ENCODE measurements around the gene GDF15. TPM values are rescaled to one million over a fixed set of nuclear protein-coding genes. Genes with fewer than 3 reads are reported as not detected.
"Not testable (repeated sequence)": the region's sequence is repeated elsewhere in the genome, so short reads cannot be mapped to it uniquely, and the experiment has no call there.

The GDF15 gene
- total RNA-seq, 1 donor from 2014 or later, result 1.0 TPM

DNA sequence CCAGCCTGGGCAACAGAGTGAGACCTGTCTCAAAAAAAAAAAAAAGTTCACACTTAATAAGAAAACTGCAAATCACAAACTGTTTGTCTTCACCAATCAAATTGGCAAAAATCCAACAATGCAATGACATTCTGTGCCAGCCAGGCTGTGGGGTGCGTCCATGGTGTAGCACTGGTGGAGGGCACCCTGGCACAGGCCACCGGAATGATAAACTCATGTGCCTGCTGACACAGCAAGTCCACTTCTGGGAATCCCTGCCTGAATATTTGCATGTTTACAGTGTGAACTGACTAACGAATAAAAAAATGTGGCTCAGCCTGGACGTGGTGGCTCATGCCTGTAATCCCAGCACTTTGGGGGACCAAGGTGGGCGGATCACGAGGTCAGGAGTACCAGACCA lies 13.1 kb downstream of the GDF15 start:
- peaks cover 0 to 8% (median 2%) of the 10 kb centered on the region in 3 donors for H3K27me3 ChIP-seq (ENCODE audit: control insufficient read depth in 3 of 3, insufficient read depth in 3 of 3, low read length in 3 of 3)
- H3K9me3 ChIP-seq (ENCODE audit: control insufficient read depth in 3 of 3, low read length in 3 of 3), result no peaks in the 10 kb centered on the region
- H3K36me3 ChIP-seq (ENCODE audit: control insufficient read depth in 3 of 3, insufficient read depth in 3 of 3, low read length in 3 of 3), result no peaks in the 10 kb centered on the region
- peak overlapping the region in 1 of 3 donors; percentile 33 for H3K9ac ChIP-seq (ENCODE audit: low read depth in 1 of 3, low read length in 3 of 3)
- peaks cover 11 to 17% (median 16%) of the 10 kb centered on the region in 3 donors for H3K4me1 ChIP-seq (ENCODE audit: control insufficient read depth in 3 of 3, insufficient read depth in 3 of 3, low read length in 3 of 3)
- H3K4me3 ChIP-seq (ENCODE audit: low read length in 3 of 3), result no peak overlapping the region
- H3K27ac ChIP-seq (ENCODE audit: low read depth, low read length), result no peak overlapping the region

DNA sequence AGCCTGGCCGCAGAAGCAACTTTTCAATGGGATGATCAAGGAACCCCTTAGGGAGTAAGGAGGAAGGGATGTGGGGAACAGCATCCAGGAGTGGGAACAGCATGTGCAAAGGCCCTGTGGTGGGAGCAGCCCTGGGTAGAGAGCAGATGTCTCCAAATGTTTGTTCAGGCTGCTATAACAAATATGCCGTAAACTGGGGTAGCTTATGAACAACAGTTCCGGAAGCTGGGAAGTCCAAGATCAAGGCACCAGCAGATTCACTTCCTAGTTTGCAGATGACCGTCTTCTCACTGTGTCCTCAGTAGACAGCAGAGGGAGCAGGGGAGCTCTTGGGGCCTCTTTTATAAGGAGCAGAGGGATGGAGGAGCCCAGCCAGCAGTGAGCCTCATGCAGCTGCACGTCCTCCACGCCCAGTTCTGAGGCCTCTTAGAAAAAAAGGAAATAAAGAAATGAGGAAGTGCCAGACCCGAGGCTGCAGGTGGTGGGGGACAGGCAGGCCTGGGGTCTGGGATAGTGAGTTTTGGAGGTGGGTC lies 15.7 kb downstream of the GDF15 start:
- H3K36me3 ChIP-seq (ENCODE audit: control insufficient read depth in 3 of 3, insufficient read depth in 3 of 3, low read length in 3 of 3), result no peaks in the 10 kb centered on the region
- peak overlapping the region; percentile 12 for H3K27ac ChIP-seq (ENCODE audit: low read depth, low read length)
- H3K4me1 ChIP-seq (ENCODE audit: control insufficient read depth in 3 of 3, insufficient read depth in 3 of 3, low read length in 3 of 3), result peaks cover 3 to 8% (median 7%) of the 10 kb centered on the region in 3 donors
- no peak overlapping the region for H3K4me3 ChIP-seq (ENCODE audit: low read length in 3 of 3)
- no peak overlapping the region for H3K9ac ChIP-seq (ENCODE audit: low read depth in 1 of 3, low read length in 3 of 3)
- no peaks in the 10 kb centered on the region for H3K9me3 ChIP-seq (ENCODE audit: control insufficient read depth in 3 of 3, low read length in 3 of 3)
- H3K27me3 ChIP-seq (ENCODE audit: control insufficient read depth in 3 of 3, insufficient read depth in 3 of 3, low read length in 3 of 3), result peaks cover 0 to 8% (median 2%) of the 10 kb centered on the region in 3 donors

DNA sequence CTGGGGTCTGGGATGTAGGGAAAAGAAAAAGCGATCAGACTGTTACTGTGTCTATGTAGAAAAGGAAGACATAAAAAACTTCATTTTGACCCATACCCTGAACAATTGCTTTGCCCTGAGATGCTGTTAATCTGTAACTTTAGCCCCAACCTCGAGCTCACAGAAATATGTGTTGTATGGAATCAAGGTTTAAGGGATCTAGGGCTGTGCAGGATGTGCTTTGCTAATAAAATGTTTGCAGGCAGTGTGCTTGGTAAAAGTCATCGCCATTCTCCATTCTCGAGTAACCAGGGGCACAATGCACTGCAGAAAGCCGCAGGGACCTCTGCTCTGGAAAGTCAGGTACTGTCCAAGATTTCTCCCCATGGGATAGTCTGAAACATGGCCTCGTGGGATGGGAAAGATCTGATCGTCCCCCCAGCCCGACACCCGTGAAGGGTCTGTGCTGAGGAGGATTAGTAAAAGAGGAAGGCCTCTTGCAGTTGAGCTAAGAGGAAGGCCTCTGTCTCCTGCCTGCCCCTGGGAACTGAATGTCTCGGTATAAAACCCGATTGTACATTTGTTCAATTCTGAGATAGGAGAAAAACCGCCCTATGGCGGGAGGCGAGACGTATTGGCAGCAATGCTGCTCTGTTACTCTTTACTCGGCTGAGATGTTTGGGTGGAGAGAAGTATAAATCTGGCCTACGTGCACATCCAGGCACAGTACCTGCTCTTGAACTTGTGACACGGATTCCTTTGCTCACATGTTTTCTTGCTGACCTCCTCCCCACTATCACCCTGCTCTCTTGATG lies 16.7 kb downstream of the GDF15 start:
- H3K4me1 ChIP-seq (ENCODE audit: control insufficient read depth in 3 of 3, insufficient read depth in 3 of 3, low read length in 3 of 3); H3K27me3 ChIP-seq (ENCODE audit: control insufficient read depth in 3 of 3, insufficient read depth in 3 of 3, low read length in 3 of 3); H3K27ac ChIP-seq (ENCODE audit: low read depth, low read length); H3K9me3 ChIP-seq (ENCODE audit: control insufficient read depth in 3 of 3, low read length in 3 of 3); H3K36me3 ChIP-seq (ENCODE audit: control insufficient read depth in 3 of 3, insufficient read depth in 3 of 3, low read length in 3 of 3); H3K4me3 ChIP-seq (ENCODE audit: low read length in 3 of 3); H3K9ac ChIP-seq (ENCODE audit: low read depth in 1 of 3, low read length in 3 of 3): not testable (repeated sequence)

DNA sequence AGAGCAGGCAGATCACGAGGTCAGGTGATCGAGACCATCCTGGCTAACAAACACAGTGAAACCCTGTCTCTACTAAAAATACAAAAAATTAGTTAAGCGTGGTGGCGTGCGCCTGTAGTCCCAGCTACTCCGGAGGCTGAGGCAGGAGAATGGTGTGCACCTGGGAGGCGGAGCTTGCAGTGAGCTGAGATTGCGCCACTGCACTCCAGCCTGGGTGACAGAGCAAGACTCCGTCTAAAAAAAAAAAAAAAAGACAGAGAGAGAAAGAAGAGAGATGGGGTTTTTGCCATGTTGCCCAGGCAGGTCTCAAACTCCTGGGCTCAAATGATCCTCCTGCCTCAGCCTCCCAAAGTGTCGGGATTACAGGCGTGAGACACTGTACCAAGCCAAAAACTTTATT lies 19.8 kb downstream of the GDF15 start:
- H3K4me1 ChIP-seq (ENCODE audit: control insufficient read depth in 3 of 3, insufficient read depth in 3 of 3, low read length in 3 of 3); H3K9me3 ChIP-seq (ENCODE audit: control insufficient read depth in 3 of 3, low read length in 3 of 3); H3K36me3 ChIP-seq (ENCODE audit: control insufficient read depth in 3 of 3, insufficient read depth in 3 of 3, low read length in 3 of 3): not testable (repeated sequence)

DNA sequence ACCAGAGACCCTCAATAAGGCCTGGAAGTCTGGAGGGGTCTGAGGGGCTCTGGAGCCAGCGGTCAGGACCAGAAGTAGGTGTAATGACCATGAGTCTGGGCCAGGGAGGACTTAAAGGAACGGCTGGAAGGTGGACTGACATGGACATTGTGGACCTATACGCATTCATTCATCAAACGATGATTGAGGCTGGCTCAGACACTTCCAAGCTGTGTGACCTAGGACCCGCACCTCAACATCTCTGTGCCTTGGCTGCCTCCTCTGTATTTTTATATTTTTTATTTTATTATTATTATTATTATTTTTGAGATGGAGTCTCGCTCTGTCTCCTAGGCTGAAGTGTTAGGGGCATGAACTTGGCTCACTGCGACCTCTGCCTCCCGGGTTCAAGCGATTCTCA lies 20.8 kb downstream of the GDF15 start:
- Histone ChIP-seq H3K4me3 (ENCODE audit: low read length in 3 of 3) (no peak overlapping the region), H3K36me3 (ENCODE audit: control insufficient read depth in 3 of 3, insufficient read depth in 3 of 3, low read length in 3 of 3) (no peaks in the 10 kb centered on the region), H3K27ac (ENCODE audit: low read depth, low read length) (no peak overlapping the region), H3K27me3 (ENCODE audit: control insufficient read depth in 3 of 3, insufficient read depth in 3 of 3, low read length in 3 of 3) (peaks cover 0 to 2% (median 0%) of the 10 kb centered on the region in 3 donors), H3K9ac (ENCODE audit: low read depth in 1 of 3, low read length in 3 of 3) (no peak overlapping the region), H3K9me3 (ENCODE audit: control insufficient read depth in 3 of 3, low read length in 3 of 3) (no peaks in the 10 kb centered on the region), H3K4me1 (ENCODE audit: control insufficient read depth in 3 of 3, insufficient read depth in 3 of 3, low read length in 3 of 3) (peaks cover 0 to 5% (median 0%) of the 10 kb centered on the region in 3 donors)

More for the DNA sequence above, 19.8 kb downstream of the GDF15 start:
- not testable (repeated sequence) for H3K27ac ChIP-seq (ENCODE audit: low read depth, low read length); H3K27me3 ChIP-seq (ENCODE audit: control insufficient read depth in 3 of 3, insufficient read depth in 3 of 3, low read length in 3 of 3); H3K9ac ChIP-seq (ENCODE audit: low read depth in 1 of 3, low read length in 3 of 3); H3K4me3 ChIP-seq (ENCODE audit: low read length in 3 of 3)

DNA sequence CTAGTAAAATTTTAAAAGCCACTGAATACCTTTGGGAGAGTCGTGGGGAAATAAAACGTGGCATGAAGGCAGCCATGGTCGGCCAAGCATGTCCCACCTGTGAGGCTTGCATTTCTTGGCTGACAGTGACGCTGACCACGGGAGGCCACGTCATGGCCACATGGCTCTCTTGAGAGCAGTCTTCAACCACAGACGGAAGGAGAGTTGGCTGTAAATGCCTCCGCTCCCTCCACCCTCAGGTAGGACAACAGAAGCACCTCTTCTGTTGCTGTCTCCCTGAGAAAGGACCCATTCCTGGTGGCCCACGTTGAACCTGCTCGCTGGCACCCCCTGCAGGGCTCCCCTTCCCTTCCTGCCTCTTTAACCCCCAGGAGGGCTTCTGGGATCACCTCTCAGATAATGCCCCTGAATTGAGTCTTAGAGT lies 22.1 kb downstream of the GDF15 start:
- H3K9ac ChIP-seq (ENCODE audit: low read depth in 1 of 3, low read length in 3 of 3), result no peak overlapping the region
- peaks cover 0 to 4% (median 2%) of the 10 kb centered on the region in 3 donors for H3K27me3 ChIP-seq (ENCODE audit: control insufficient read depth in 3 of 3, insufficient read depth in 3 of 3, low read length in 3 of 3)
- no peaks in the 10 kb centered on the region for H3K36me3 ChIP-seq (ENCODE audit: control insufficient read depth in 3 of 3, insufficient read depth in 3 of 3, low read length in 3 of 3)
- H3K27ac ChIP-seq (ENCODE audit: low read depth, low read length), result no peak overlapping the region
- H3K4me3 ChIP-seq (ENCODE audit: low read length in 3 of 3), result no peak overlapping the region
- no peaks in the 10 kb centered on the region for H3K9me3 ChIP-seq (ENCODE audit: control insufficient read depth in 3 of 3, low read length in 3 of 3)
- peaks cover 0 to 5% (median 0%) of the 10 kb centered on the region in 3 donors for H3K4me1 ChIP-seq (ENCODE audit: control insufficient read depth in 3 of 3, insufficient read depth in 3 of 3, low read length in 3 of 3)

DNA sequence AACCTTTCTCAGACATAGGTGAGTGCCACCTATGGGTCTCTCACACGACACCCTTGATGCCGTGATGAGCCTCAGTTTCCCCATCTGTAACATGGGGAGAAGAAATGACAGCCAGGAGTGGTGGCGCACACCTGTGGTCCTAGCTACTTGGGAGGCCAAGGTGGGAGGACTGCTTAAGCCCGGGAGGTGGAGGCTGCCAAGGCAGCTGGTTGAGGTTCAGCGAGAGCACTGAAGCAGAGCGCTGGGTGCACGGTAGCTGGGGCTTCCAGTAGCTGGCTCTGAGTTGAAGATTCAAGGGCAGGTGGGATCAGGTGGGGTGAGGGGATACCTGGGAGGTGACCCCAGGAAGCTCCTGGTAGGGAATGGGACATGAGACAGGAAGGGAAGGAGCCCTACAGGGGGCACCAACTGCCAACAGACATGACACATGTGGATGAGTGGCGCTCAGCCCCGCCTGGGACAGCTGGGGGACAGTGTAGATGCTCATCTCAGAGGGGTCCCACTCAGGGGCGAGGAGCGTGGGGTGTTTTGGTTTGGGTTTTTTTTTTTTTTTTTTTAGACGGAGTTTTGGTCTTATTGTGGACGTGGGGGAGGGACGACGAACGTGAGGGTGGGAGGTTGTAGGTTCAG lies 26.8 kb downstream of the GDF15 start:
- no peak overlapping the region for H3K27ac ChIP-seq (ENCODE audit: low read depth, low read length)
- H3K36me3 ChIP-seq (ENCODE audit: control insufficient read depth in 3 of 3, insufficient read depth in 3 of 3, low read length in 3 of 3), result no peaks in the 10 kb centered on the region
- H3K4me1 ChIP-seq (ENCODE audit: control insufficient read depth in 3 of 3, insufficient read depth in 3 of 3, low read length in 3 of 3), result peaks cover 29 to 33% (median 30%) of the 10 kb centered on the region in 3 donors
- peaks cover 0 to 22% (median 21%) of the 10 kb centered on the region in 3 donors for H3K27me3 ChIP-seq (ENCODE audit: control insufficient read depth in 3 of 3, insufficient read depth in 3 of 3, low read length in 3 of 3)
- no peak overlapping the region for H3K4me3 ChIP-seq (ENCODE audit: low read length in 3 of 3)
- no peak overlapping the region for H3K9ac ChIP-seq (ENCODE audit: low read depth in 1 of 3, low read length in 3 of 3)
- no peaks in the 10 kb centered on the region for H3K9me3 ChIP-seq (ENCODE audit: control insufficient read depth in 3 of 3, low read length in 3 of 3)

DNA sequence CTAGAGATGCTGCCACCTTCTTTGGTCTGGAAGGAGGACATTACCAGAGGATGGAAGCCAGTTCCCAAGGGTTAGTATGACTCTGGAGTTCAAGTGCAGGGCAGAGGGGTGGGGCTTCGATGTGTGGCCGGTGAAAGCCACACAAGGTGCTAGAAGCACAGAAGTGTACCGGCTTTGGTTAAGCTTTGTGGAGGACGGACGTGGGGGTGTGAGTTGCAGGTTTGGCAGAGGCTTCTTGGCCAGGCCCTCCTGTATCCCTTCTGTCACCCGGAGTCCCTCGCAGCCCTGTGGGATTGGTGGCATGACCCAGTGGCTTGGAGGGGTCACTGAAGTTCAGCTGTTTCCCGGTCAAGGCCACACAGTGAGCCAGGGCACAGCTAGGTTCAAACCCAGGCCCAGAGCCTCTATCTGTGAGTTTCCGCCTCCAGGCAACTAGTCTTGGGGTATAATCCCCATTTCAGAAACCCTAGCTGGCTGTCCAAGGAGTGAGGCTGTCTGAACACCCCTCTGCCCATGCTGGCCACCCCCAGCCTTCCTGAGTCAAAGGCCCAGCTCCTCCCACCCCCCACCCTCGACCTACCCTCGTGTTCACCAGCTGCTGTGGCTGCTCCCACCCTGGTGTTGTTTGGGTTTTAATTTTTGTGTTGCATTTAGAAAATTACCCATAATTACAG lies 28.7 kb downstream of the GDF15 start:
- Histone ChIP-seq H3K9me3 (ENCODE audit: control insufficient read depth in 3 of 3, low read length in 3 of 3) (no peaks in the 10 kb centered on the region), H3K27me3 (ENCODE audit: control insufficient read depth in 3 of 3, insufficient read depth in 3 of 3, low read length in 3 of 3) (peaks cover 7 to 34% (median 31%) of the 10 kb centered on the region in 3 donors), H3K36me3 (ENCODE audit: control insufficient read depth in 3 of 3, insufficient read depth in 3 of 3, low read length in 3 of 3) (no peaks in the 10 kb centered on the region), H3K9ac (ENCODE audit: low read depth in 1 of 3, low read length in 3 of 3) (peak overlapping the region in 2 of 3 donors; percentile 45 to 50), H3K4me3 (ENCODE audit: low read length in 3 of 3) (peak overlapping the region in 1 of 3 donors; percentile 24), H3K27ac (ENCODE audit: low read depth, low read length) (peak overlapping the region; percentile 95), H3K4me1 (ENCODE audit: control insufficient read depth in 3 of 3, insufficient read depth in 3 of 3, low read length in 3 of 3) (peaks cover 41 to 47% (median 42%) of the 10 kb centered on the region in 3 donors)

DNA sequence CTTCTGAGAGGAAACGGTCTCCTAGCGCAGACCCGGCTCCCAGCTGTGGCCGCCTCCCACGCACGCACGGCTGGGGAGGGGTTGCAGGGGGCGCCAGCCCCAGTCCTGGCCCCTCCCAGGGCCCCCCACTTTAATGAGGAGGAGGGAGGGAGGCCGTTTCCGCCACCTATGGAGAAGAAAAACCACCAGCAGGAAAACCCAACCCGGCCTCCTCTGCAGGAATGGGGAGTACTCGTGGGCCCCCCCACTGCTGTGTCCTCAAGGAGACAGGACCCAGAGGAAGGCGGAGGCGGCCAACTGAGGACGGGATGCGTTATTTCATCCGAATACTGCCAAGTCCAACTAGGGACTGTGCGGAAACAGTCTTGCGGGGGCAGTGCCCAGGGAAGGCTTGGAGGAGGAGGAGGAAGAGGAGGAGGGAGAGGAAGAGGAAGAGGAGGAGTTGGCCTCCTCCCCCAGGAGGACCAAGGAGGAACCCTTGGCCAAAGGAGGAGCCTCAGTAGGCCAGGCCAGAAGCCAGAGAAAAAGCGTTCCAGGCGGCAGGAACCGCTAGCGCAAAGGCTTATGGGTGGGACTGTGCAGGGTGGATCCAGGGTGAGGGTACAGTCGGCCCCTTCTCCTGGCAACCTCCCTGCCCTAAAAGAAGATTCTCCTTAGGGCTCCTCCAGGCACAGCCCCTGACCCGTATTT lies 29.4 kb downstream of the GDF15 start:
- H3K9me3 ChIP-seq (ENCODE audit: control insufficient read depth in 3 of 3, low read length in 3 of 3), result no peaks in the 10 kb centered on the region
- peaks cover 42 to 50% (median 43%) of the 10 kb centered on the region in 3 donors for H3K4me1 ChIP-seq (ENCODE audit: control insufficient read depth in 3 of 3, insufficient read depth in 3 of 3, low read length in 3 of 3)
- H3K36me3 ChIP-seq (ENCODE audit: control insufficient read depth in 3 of 3, insufficient read depth in 3 of 3, low read length in 3 of 3), result no peaks in the 10 kb centered on the region
- H3K27me3 ChIP-seq (ENCODE audit: control insufficient read depth in 3 of 3, insufficient read depth in 3 of 3, low read length in 3 of 3), result peaks cover 7 to 34% (median 31%) of the 10 kb centered on the region in 3 donors
- peak overlapping the region; percentile 95 for H3K27ac ChIP-seq (ENCODE audit: low read depth, low read length)
- peak overlapping the region; percentile 43 to 54 (median 45) for H3K9ac ChIP-seq (ENCODE audit: low read depth in 1 of 3, low read length in 3 of 3)
- peak overlapping the region; percentile 46 to 51 (median 49) for H3K4me3 ChIP-seq (ENCODE audit: low read length in 3 of 3)
